Measurements from ENCODE around the gene ROMO1. TPM values are rescaled to one million over a fixed set of nuclear protein-coding genes. Genes with fewer than 3 reads are reported as not detected.

ROMO1 gene
- total and polyA plus RNA-seq, 10 of the 15 experiments (the other 5 are each of a cell fraction or from before 2014, with no cell fraction given), result 23.2 to 631 (median 352) TPM

DNA sequence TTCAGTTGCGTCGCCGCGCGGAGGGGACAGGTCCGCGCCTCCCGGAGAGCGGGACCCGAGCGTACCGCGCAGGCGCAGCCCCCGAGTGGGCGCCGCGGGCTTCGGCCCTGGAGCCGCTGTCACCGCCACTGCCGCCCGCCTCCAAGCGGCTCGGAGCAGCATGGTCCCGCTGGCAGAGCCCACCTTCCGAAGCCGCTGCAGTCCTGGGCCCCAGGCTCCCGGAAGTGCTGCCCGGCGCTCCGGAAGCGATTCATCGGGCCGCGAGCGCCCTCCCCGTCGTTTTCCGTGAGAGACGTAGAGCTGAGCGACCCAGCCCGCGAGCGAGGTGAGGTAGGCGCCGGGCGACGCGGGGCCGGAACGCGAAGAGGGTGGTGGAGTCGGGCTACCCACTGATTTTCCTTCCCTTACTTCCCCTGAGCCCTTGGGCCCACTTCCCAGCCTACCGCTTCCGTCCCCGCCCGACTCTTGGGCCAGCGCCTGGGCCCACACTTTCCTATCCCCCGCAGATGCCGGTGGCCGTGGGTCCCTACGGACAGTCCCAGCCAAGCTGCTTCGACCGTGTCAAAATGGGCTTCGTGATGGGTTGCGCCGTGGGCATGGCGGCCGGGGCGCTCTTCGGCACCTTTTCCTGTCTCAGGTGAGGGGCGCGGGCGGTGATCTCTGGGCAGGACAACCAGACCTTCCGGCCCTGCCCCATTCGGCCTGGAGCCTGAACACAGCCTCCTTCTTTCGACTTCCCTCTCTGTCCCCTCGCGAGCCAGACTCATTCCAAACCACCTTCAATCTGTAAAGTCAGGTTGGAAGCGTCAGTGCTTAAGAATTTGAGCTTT is at the start of gene ROMO1, which contains the start of gene NFS1 (continued):
- TF ChIP-seq CEBPB (IDR thresholded peaks at IDR 0.05; ENCODE audit: borderline replicate concordance in 1 of 2, low read depth in 2 of 2, low read length in 2 of 2) (no peak), WRNIP1 (IDR thresholded peaks at IDR 0.05; ENCODE audit: borderline replicate concordance, low read depth, low read length) (no peak), ZNF217 (IDR thresholded peaks at IDR 0.05) (no peak), PAX5 (IDR thresholded peaks at IDR 0.05; ENCODE audit: borderline replicate concordance, low read depth, low read length) (no peak), CREB1 (IDR thresholded peaks at IDR 0.05; ENCODE audit: low read depth) (peak; percentile 97), MEF2B (IDR thresholded peaks at IDR 0.05; ENCODE audit: partially characterized antibody, poor library complexity, severe bottlenecking) (no peak), TCF7 (IDR thresholded peaks at IDR 0.05; ENCODE audit: borderline replicate concordance) (no peak), ZNF384 (IDR thresholded peaks at IDR 0.05; ENCODE audit: borderline replicate concordance, low read depth, low read length) (no peak), BACH1 (IDR thresholded peaks at IDR 0.05; ENCODE audit: borderline replicate concordance) (peak; percentile 23), HDAC6 (IDR thresholded peaks at IDR 0.05; ENCODE audit: unreplicated experiment) (no peak), YY1 (IDR thresholded peaks at IDR 0.05; ENCODE audit: low read depth, low read length) (peak; percentile 62; the same call in 1 of the 2 replicates), MTA3 (IDR thresholded peaks at IDR 0.05; ENCODE audit: borderline replicate concordance, low read length) (no peak)
- TF ChIP-seq, protein P1, sequence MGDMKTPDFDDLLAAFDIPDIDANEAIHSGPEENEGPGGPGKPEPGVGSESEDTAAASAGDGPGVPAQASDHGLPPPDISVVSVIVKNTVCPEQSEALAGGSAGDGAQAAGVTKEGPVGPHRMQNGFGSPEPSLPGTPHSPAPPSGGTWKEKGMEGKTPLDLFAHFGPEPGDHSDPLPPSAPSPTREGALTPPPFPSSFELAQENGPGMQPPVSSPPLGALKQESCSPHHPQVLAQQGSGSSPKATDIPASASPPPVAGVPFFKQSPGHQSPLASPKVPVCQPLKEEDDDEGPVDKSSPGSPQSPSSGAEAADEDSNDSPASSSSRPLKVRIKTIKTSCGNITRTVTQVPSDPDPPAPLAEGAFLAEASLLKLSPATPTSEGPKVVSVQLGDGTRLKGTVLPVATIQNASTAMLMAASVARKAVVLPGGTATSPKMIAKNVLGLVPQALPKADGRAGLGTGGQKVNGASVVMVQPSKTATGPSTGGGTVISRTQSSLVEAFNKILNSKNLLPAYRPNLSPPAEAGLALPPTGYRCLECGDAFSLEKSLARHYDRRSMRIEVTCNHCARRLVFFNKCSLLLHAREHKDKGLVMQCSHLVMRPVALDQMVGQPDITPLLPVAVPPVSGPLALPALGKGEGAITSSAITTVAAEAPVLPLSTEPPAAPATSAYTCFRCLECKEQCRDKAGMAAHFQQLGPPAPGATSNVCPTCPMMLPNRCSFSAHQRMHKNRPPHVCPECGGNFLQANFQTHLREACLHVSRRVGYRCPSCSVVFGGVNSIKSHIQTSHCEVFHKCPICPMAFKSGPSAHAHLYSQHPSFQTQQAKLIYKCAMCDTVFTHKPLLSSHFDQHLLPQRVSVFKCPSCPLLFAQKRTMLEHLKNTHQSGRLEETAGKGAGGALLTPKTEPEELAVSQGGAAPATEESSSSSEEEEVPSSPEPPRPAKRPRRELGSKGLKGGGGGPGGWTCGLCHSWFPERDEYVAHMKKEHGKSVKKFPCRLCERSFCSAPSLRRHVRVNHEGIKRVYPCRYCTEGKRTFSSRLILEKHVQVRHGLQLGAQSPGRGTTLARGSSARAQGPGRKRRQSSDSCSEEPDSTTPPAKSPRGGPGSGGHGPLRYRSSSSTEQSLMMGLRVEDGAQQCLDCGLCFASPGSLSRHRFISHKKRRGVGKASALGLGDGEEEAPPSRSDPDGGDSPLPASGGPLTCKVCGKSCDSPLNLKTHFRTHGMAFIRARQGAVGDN (IDR thresholded peaks at IDR 0.05), result peak; percentile 69
- TF ChIP-seq, protein P2, sequence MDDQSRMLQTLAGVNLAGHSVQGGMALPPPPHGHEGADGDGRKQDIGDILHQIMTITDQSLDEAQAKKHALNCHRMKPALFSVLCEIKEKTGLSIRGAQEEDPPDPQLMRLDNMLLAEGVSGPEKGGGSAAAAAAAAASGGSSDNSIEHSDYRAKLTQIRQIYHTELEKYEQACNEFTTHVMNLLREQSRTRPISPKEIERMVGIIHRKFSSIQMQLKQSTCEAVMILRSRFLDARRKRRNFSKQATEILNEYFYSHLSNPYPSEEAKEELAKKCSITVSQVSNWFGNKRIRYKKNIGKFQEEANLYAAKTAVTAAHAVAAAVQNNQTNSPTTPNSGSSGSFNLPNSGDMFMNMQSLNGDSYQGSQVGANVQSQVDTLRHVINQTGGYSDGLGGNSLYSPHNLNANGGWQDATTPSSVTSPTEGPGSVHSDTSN (IDR thresholded peaks at IDR 0.05; ENCODE audit: insufficient replicate concordance, low read depth, low read length), result no peak
- TF ChIP-seq, protein P3, sequence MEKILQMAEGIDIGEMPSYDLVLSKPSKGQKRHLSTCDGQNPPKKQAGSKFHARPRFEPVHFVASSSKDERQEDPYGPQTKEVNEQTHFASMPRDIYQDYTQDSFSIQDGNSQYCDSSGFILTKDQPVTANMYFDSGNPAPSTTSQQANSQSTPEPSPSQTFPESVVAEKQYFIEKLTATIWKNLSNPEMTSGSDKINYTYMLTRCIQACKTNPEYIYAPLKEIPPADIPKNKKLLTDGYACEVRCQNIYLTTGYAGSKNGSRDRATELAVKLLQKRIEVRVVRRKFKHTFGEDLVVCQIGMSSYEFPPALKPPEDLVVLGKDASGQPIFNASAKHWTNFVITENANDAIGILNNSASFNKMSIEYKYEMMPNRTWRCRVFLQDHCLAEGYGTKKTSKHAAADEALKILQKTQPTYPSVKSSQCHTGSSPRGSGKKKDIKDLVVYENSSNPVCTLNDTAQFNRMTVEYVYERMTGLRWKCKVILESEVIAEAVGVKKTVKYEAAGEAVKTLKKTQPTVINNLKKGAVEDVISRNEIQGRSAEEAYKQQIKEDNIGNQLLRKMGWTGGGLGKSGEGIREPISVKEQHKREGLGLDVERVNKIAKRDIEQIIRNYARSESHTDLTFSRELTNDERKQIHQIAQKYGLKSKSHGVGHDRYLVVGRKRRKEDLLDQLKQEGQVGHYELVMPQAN (conservative IDR thresholded peaks at IDR 0.05), result peak; percentile 89
- TF ChIP-seq, protein P4, sequence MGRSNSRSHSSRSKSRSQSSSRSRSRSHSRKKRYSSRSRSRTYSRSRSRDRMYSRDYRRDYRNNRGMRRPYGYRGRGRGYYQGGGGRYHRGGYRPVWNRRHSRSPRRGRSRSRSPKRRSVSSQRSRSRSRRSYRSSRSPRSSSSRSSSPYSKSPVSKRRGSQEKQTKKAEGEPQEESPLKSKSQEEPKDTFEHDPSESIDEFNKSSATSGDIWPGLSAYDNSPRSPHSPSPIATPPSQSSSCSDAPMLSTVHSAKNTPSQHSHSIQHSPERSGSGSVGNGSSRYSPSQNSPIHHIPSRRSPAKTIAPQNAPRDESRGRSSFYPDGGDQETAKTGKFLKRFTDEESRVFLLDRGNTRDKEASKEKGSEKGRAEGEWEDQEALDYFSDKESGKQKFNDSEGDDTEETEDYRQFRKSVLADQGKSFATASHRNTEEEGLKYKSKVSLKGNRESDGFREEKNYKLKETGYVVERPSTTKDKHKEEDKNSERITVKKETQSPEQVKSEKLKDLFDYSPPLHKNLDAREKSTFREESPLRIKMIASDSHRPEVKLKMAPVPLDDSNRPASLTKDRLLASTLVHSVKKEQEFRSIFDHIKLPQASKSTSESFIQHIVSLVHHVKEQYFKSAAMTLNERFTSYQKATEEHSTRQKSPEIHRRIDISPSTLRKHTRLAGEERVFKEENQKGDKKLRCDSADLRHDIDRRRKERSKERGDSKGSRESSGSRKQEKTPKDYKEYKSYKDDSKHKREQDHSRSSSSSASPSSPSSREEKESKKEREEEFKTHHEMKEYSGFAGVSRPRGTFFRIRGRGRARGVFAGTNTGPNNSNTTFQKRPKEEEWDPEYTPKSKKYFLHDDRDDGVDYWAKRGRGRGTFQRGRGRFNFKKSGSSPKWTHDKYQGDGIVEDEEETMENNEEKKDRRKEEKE (IDR thresholded peaks at IDR 0.05), result no peak
- TF ChIP-seq, protein P5, sequence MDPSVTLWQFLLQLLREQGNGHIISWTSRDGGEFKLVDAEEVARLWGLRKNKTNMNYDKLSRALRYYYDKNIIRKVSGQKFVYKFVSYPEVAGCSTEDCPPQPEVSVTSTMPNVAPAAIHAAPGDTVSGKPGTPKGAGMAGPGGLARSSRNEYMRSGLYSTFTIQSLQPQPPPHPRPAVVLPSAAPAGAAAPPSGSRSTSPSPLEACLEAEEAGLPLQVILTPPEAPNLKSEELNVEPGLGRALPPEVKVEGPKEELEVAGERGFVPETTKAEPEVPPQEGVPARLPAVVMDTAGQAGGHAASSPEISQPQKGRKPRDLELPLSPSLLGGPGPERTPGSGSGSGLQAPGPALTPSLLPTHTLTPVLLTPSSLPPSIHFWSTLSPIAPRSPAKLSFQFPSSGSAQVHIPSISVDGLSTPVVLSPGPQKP (IDR thresholded peaks at IDR 0.05; ENCODE audit: low read depth, low read length), result peak; percentile 33; the same call in 1 of the 2 replicates

Data from GM12878 (cell line).